Left renal pelvis (tissue), 4 donors: Measurements from ENCODE around the gene ZNF101. TPM values are rescaled to one million over a fixed set of nuclear protein-coding genes. Genes with fewer than 3 reads are reported as not detected.

Source experiments
- DNase-seq, 4 donors: peaks; one replicate each; pipeline ENCODE4 v3.0.0-alpha.2; 2013; ENCODE audit warnings: low read depth in 4 of 4, low spot score in 3 of 4
- polyA plus RNA-seq, 4 donors: library from polyadenylated mRNA; unstranded; fragments of 120-200 nt; gene quantifications; one replicate each; pipeline ENCODE4 v1.2.1, GENCODE V29; 2013; ENCODE audit not compliant: insufficient read length in 4 of 4

The ZNF101 gene
- polyA plus RNA-seq, 4 donors, result 6.0 to 20.4 (median 18.2) TPM

GRCh38 chr19:19704836-19705235 lies 36.2 kb downstream of the ZNF101 start:
- no peak for DNase-seq

GRCh38 chr19:19710506-19710905 lies 41.9 kb downstream of the ZNF101 start:
- DNase-seq, result no peak

- no peak for DNase-seq
These were observed 42.8 kb downstream of the ZNF101 start for GRCh38 chr19:19711306-19711933.

GRCh38 chr19:19711934-19712828 lies 43.5 kb downstream of the ZNF101 start:
- DNase-seq, result no peak

GRCh38 chr19:19719798-19720197 lies 51.2 kb downstream of the ZNF101 start:
- DNase-seq, result no peak

GRCh38 chr19:19721896-19722295 lies 53.3 kb downstream of the ZNF101 start:
- DNase-seq, result no peak

GRCh38 chr19:19732579-19733501 lies 64.2 kb downstream of the ZNF101 start, which contains the start of gene ZNF14:
TSS of gene ZNF14 (minus strand) at chr19:19733112. CDS start at chr19:19732958, 154 bp downstream.
- DNase-seq, result peak; percentile 91 to 93 (median 92)

Other genes with a start within 250 kb of the ZNF101 start
- 1 to 10 TPM in 3 of 4 donors, under 1 TPM in 1; 0.57 to 1.6 (median 1.2) TPM for gene TSSK6, start 153.3 kb upstream of the ZNF101 start, polyA plus RNA-seq
- gene NDUFA13, start 152.6 kb upstream of the ZNF101 start, polyA plus RNA-seq, result 100 to 1,000 TPM; 161 to 320 (median 247) TPM
- 10 to 100 TPM in 1 of 4 donors, 1 to 10 TPM in 3; 4.9 to 13.0 (median 6.8) TPM for gene YJEFN3, start 139.9 kb upstream of the ZNF101 start, polyA plus RNA-seq
- gene CILP2, start 130.6 kb upstream of the ZNF101 start, polyA plus RNA-seq, result under 1 TPM; 0.13 to 0.20 (median 0.16) TPM
- gene PBX4, start 50.2 kb upstream of the ZNF101 start, polyA plus RNA-seq, result 1 to 10 TPM; 3.2 to 8.9 (median 3.6) TPM
- gene LPAR2, start 40.6 kb upstream of the ZNF101 start, polyA plus RNA-seq, result 10 to 100 TPM; 15.7 to 41.0 (median 23.9) TPM
- gene GMIP, start 25.2 kb upstream of the ZNF101 start, polyA plus RNA-seq, result 1 to 10 TPM; 2.9 to 6.7 (median 5.1) TPM
- gene ATP13A1, start 5.2 kb upstream of the ZNF101 start, polyA plus RNA-seq, result 10 to 100 TPM; 39.9 to 70.9 (median 46.1) TPM
- 10 to 100 TPM; 10.2 to 17.7 (median 15.0) TPM for gene ZNF14, start 64.3 kb downstream of the ZNF101 start, polyA plus RNA-seq
- gene ZNF506, start 152.9 kb downstream of the ZNF101 start, polyA plus RNA-seq, result 10 to 100 TPM; 29.0 to 36.0 (median 32.6) TPM
- 10 to 100 TPM; 21.5 to 44.9 (median 32.8) TPM for gene ZNF253, start 197.0 kb downstream of the ZNF101 start, polyA plus RNA-seq
- gene ZNF93, start 232.1 kb downstream of the ZNF101 start, polyA plus RNA-seq, result 10 to 100 TPM; 15.7 to 24.1 (median 19.5) TPM